ENCODE measurements around the gene VAPB.

Gene VAPB

DNA sequence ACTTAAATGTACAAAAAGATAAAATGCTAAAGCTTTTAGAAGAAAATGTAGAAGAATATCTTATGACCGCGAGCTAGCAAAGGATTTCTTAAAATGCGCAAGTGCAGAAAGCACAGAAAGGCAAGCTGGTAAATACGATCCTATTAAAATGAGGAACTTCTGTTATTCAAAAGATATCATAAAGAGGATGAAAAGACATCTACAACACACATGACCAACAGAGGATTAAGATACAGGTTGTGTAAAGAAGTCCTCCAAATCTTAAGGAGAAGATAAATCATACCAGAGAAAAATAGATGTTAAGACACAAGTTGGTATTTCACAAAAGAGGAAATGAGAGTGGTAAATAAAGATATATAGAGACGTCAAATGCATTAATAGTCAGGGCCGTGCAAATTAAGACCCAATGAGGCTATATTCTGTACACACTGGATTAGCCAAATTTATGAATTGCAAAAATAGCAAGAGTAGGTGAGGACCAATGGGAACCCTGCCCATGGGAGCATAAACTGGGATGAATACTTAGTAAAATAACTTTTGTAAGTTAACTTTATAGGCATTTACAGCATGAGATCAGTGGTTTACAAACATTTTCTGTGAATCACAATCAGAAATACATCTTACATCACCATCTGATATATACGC is 103.2 kb downstream of the VAPB start (continued):
- TF ChIP-seq, protein P1, sequence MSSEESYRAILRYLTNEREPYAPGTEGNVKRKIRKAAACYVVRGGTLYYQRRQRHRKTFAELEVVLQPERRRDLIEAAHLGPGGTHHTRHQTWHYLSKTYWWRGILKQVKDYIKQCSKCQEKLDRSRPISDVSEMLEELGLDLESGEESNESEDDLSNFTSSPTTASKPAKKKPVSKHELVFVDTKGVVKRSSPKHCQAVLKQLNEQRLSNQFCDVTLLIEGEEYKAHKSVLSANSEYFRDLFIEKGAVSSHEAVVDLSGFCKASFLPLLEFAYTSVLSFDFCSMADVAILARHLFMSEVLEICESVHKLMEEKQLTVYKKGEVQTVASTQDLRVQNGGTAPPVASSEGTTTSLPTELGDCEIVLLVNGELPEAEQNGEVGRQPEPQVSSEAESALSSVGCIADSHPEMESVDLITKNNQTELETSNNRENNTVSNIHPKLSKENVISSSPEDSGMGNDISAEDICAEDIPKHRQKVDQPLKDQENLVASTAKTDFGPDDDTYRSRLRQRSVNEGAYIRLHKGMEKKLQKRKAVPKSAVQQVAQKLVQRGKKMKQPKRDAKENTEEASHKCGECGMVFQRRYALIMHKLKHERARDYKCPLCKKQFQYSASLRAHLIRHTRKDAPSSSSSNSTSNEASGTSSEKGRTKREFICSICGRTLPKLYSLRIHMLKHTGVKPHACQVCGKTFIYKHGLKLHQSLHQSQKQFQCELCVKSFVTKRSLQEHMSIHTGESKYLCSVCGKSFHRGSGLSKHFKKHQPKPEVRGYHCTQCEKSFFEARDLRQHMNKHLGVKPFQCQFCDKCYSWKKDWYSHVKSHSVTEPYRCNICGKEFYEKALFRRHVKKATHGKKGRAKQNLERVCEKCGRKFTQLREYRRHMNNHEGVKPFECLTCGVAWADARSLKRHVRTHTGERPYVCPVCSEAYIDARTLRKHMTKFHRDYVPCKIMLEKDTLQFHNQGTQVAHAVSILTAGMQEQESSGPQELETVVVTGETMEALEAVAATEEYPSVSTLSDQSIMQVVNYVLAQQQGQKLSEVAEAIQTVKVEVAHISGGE (tag by site-specific recombination; conservative IDR thresholded peaks at IDR 0.05; ENCODE audit: low read depth): no peak
- TF ChIP-seq ZNF830 (tag by site-specific recombination; IDR thresholded peaks at IDR 0.05; ENCODE audit: low read depth) (no peak), ZNF548 (tag by site-specific recombination; IDR thresholded peaks at IDR 0.05) (no peak)

DNA sequence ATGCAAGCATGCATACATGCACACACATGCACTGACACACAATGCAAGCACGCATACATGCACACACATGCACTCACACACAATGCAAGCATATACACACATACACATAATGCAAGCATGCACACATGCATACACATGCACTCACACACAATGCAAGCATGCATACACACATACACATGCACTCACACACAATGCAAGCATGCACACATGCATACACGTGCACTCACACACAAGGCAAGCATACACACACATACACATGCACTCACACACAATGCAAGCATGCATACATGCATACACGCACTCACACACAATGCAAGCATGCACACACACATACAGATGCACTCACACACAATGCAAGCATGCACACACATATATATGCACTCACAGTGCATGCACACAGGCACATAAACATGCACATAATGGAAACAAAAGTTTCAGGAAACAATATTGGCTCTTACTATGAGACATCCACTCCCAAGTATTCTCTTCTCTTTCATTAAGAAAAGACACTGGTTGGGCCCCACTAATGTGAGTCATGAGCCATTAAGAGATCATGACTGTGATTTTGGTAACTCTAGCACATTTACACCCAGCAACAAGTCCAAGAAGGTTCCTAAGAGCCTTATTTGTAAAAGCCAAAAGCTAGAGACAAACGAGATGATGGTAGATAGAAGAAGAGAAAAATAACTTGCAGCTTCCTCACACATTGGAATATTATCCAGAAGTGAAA is 103.9 kb downstream of the VAPB start:
- Histone ChIP-seq H3K36me3 (ENCODE audit: control insufficient read depth in 2 of 2, insufficient read depth in 1 of 2, low read length in 2 of 2) (no peaks in the 10 kb centered on the region), H3K9me3 (ENCODE audit: control insufficient read depth, insufficient read depth, low read depth, low read length) (no peaks in the 10 kb centered on the region), H3K4me3 (ENCODE audit: low read depth, low read length) (no peak overlapping the region), H3K4me1 (ENCODE audit: control insufficient read depth, insufficient read depth, low read length) (no peaks in the 10 kb centered on the region), H3K27ac (ENCODE audit: extremely low read depth, low read depth, low read length) (no peak overlapping the region)
- TF ChIP-seq HOXD13 (CRISPR knock-in tag; IDR thresholded peaks at IDR 0.05; ENCODE audit: borderline replicate concordance) (no peak), SCRT2 (tag by site-specific recombination; IDR thresholded peaks at IDR 0.05) (peak; percentile 59; the same call in 1 of the 2 replicates)
- TF ChIP-seq, protein P2, sequence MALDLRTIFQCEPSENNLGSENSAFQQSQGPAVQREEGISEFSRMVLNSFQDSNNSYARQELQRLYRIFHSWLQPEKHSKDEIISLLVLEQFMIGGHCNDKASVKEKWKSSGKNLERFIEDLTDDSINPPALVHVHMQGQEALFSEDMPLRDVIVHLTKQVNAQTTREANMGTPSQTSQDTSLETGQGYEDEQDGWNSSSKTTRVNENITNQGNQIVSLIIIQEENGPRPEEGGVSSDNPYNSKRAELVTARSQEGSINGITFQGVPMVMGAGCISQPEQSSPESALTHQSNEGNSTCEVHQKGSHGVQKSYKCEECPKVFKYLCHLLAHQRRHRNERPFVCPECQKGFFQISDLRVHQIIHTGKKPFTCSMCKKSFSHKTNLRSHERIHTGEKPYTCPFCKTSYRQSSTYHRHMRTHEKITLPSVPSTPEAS (tag by site-specific recombination; IDR thresholded peaks at IDR 0.05): peak; percentile 76
- ChIA-PET CTCF (no interaction called here), POLR2A (no interaction called here)

DNA sequence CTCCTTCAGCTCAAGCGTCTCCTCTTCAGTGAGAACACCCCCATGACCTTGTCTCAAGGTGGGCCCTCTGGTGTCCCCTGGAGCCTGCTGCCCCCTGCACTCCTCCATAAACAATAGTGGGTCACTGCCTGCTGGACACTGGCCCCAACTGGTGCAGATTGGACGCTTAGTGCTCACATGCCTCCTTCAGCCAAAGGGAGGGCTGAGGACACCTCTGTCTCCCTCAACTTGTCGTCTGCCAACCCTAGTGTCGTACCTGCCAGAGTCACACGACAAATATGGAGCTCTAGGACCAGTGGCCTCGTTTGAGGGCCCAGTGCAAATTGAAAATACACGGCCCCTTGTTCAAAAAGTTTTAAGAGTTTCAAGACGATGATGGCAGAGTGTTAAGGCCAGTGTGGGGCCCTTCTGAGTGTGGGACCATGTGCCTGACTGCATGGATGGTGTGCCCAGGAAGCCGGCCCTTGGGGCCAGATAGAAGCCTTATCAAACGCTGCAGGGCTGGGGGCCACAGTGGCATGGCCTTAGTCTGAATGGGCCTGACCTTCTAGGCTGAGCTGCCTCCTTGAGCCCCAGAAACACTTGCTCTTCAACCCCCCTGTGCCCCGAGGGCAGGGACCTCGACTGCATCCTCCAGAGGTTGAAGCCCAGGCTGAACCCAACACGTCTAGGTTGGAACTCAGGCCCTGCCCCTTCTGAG is 106.0 kb downstream of the VAPB start:
- CTCF ChIA-PET: no interaction called here
- POLR2A ChIA-PET: no interaction called here

DNA sequence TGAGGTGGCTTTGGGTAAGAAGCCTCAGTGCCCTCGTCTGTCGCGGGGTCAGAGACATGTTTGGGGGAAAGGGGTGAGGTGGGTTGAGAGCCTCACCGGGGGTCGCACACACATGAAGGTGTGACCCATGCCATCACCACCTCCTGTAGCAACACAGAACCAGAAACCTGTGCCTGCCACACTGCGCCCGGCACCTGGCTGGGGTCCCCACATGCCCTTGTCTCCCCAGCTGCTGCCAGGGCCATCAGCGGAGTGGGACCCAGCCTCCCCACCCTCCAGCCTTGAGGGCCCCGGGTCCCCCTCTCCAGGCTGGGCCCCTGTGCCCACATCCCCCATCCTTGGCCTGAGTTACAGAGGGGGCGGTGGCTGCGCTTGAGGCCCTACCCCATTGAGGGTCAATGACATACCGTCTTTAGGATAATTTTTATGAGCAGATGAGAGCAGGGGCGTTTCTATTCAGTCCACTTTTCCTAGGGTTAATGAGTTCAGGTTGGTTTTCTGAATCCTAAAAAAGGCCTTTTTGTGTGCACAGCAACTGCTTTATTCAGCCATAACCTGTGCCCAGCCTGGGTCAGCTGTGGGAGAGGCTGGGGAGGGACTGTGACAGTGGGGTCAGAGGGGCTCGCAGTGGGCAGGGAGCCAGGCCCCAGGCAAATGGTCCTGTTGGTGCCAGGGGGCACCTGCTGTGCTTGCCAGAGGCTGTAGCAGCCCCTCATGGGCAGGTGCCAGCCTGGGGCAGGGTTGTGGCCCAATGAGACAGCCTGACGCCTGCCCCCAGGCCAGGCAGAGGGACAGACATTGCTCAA is 106.8 kb downstream of the VAPB start:
- CTCF ChIA-PET: no interaction called here
- Histone ChIP-seq H3K4me1 (ENCODE audit: control insufficient read depth, insufficient read depth, low read length) (no peaks in the 10 kb centered on the region), H3K9me3 (ENCODE audit: control insufficient read depth, insufficient read depth, low read depth, low read length) (no peaks in the 10 kb centered on the region), H3K4me3 (ENCODE audit: low read depth, low read length) (no peak overlapping the region), H3K36me3 (ENCODE audit: control insufficient read depth in 2 of 2, insufficient read depth in 1 of 2, low read length in 2 of 2) (no peaks in the 10 kb centered on the region), H3K27ac (ENCODE audit: extremely low read depth, low read depth, low read length) (no peak overlapping the region)
- POLR2A ChIA-PET: no interaction called here
- TF ChIP-seq TCF7L2 (IDR thresholded peaks at IDR 0.05; ENCODE audit: borderline replicate concordance, low read depth, low read length) (no peak), SP2 (tag by site-specific recombination; IDR thresholded peaks at IDR 0.05) (no peak), ZNF76 (tag by site-specific recombination; IDR thresholded peaks at IDR 0.05; ENCODE audit: borderline replicate concordance, low read depth) (no peak), ZNF660 (tag by site-specific recombination; IDR thresholded peaks at IDR 0.05) (no peak)
- TF ChIP-seq, protein P3, sequence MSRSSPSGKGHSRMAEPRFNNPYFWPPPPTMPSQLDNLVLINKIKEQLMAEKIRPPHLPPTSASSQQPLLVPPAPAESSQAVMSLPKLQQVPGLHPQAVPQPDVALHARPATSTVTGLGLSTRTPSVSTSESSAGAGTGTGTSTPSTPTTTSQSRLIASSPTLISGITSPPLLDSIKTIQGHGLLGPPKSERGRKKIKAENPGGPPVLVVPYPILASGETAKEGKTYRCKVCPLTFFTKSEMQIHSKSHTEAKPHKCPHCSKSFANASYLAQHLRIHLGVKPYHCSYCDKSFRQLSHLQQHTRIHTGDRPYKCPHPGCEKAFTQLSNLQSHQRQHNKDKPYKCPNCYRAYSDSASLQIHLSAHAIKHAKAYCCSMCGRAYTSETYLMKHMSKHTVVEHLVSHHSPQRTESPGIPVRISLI (tag by site-specific recombination; IDR thresholded peaks at IDR 0.05): no peak

More for the DNA sequence above, 106.0 kb downstream of the VAPB start:
- H3K4me1 ChIP-seq (ENCODE audit: control insufficient read depth, insufficient read depth, low read length): no peaks in the 10 kb centered on the region
- no peaks in the 10 kb centered on the region for H3K9me3 ChIP-seq (ENCODE audit: control insufficient read depth, insufficient read depth, low read depth, low read length)
- H3K27ac ChIP-seq (ENCODE audit: extremely low read depth, low read depth, low read length): no peak overlapping the region
- H3K4me3 ChIP-seq (ENCODE audit: low read depth, low read length): no peak overlapping the region
- no peak for TF ChIP-seq ZFP3 (tag by site-specific recombination; IDR thresholded peaks at IDR 0.05; ENCODE audit: low read depth)
- TF ChIP-seq ZNF529 (tag by site-specific recombination; IDR thresholded peaks at IDR 0.05; ENCODE audit: insufficient replicate concordance): no peak
- TF ChIP-seq, protein P2 (tag by site-specific recombination; IDR thresholded peaks at IDR 0.05): no peak
- no peak for TF ChIP-seq KLF16 (tag by site-specific recombination; IDR thresholded peaks at IDR 0.05)
- no peaks in the 10 kb centered on the region for H3K36me3 ChIP-seq (ENCODE audit: control insufficient read depth in 2 of 2, insufficient read depth in 1 of 2, low read length in 2 of 2)

Data from HEK293 (cell line).